NCI-H774 (cell line): ENCODE measurements around the gene PCBP2.

ENCODE experiments used
- DNase-seq: peaks from one replicate; lab custom pipeline; 2025; lab: John Stamatoyannopoulos, UW

Gene PCBP2

DNA sequence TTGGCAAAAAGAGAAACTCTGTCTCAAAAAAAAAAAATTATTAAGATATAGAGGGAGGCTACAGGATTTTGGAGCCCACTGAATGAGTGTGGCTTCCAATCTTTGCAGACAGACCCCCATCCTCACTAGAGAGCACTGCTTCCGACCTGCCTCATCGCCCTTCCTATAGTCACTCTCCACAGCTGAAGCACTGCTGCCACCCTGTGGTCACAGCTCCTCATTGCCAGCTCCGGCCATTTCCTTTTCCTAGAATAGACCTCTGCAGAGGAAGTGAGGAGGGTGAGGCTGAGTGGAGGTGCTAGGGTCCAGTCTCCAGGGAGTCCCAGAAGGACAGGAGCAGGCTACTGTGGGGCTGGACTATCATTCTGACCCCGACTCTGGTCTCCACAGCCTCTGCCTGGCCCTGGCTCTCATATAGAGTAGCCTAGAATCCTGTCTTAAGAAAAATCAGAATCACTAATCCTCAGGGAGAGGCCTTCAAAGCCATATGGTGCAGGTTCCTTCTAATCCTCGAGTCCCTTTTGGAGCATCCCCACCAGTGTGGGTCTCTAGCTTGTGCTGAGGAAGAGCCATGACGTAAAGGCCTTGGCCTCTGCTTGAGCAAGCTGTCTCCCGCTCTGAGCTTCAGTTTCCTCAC, 56.8 kb downstream of the PCBP2 start:
- peak; percentile 80 for DNase-seq

DNA sequence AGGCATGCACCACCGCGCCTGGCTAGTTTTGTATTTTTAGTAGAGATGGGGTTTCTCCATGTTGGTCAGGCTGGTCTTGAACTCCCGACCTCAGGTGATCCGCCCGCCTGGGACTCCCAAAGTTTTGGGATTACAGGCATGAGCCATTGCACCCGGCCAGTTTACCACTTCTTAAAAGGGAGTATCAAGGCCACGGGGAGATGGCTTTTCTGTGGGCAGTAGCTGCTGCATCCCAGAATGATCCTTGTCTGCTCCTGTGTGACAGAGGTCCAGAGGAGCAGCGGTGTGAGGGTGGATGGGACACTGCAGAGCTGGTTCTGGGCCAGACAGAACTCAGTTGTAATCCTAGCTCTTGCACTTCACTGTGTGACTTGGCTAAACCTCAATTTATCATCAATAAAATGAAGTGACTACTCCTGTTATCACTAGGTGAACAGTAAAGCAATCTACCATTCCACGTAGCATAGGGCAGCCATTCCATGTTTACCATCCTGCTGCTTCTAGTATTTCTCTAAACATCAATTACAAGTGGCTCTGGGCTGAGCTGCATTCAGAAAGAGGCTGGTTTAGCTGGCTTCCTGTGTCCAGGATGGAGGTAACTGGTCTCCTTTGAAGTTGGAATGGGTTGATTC, 58.4 kb downstream of the PCBP2 start:
- DNase-seq = no peak

DNA sequence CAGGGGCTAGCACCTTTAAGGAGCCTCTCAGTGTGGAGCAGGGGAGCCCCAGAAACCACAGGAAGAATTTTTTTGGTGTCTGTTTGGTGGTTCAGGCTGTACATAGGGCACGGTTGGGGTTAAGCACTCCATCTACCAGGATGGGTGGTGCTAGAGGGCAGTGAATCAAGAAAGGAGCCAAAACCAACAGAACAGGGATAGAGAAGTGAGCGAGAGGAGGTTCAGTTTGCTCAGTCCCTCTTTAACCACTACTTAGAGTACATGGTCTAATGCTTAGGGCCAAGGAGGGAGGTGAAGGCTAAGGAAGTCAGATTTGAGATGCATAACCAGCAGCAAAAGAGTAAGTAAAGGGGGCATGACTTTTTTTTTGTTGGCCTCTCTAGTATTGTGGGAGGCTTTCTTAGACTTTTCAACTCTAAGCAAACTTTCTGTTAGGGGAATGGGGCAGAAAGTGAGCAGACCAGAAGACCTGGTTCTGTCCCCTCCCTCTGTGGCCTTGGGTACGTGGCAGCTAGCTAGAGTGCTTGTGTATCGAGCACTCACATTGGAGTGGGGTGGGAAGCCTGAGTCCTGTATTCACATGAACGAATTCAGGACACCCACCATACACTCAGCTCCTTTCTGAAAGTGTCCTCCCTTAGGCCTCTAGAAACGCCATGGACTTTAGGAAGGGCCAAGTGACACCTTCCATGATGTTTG, 62.0 kb downstream of the PCBP2 start:
- no peak for DNase-seq

DNA sequence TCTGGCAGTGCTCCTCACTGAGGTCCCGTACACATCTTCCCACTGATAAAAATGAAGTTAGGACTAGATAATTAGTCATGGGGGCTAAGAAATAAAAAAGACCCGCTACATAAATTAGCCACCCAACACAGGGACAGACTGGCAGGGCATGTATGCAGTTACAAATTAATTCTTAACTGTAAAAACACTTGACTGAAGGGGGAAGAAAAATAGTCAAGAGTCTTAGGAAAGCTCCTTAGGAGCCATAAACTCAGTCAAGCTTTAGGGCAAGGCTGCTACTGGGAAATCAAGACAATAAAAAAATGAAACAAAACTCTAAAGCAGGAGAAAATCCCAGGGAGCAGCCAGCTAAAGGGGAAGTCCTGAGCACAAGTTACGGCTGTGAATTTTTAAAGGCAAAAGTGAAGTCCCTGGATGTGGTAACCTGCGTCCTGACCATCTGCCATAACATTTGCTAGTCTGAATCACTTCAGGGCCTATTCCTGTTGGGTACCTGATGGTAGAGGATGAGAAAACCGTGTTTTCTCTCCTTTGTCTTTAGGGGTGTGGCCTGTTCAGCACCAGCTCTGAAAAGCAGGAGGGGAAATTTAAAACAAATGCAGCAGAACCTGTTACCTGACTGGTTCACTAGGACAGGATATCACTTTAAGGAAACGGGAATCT, 62.9 kb downstream of the PCBP2 start:
- no peak for DNase-seq

DNA sequence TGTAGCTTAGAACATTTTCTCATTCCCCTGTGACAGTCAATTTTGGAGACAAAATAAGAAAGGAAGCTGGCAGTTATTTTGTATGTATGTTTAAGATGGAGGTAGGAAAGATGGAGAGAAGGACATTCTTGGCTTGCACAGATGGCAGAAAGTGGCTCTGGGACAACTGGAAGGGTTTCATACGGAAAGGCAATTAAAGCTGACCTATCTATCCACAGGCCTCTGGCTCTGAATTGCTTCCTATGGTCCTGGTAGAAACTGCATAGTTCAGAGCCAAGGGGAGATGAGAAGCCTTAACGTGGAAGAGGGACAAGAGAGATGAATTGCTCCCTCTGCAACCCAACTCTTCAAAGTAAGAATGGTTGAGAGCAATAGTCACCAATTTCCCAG, 63.4 kb downstream of the PCBP2 start:
- no peak for DNase-seq

DNA sequence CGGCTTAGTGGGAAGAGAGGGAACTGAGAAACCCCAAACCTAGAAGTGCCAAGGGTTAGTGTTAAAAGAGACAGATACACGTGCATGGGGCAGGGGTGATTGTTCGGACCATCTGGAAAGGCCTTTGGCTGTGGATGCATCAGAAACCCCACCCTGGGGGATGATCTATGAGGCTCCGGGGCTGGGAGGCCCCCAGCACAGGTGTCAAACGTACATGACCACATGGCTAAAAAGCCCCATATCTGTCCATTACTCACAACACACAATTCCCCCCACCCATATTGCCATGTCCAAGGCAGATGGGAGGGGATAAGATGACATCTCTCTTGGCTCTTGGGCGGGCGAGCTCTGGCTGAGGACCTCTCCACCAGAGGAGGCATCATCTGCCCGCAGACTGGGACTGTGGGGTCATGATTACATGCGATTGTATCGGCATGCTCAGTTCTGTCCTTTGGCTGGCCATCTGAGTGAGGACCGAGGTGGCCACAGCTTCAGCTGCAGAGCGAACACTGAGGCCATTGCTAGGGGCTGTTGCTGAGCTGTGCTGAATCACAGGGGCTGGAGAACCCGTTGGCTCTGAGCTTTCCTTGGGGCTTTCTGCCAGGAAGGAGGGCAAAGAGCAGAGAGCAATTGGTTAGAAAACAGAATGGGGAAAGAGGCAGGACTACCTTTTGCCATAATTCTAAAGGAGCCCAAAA, 65.0 kb downstream of the PCBP2 start:
- DNase-seq = no peak

DNA sequence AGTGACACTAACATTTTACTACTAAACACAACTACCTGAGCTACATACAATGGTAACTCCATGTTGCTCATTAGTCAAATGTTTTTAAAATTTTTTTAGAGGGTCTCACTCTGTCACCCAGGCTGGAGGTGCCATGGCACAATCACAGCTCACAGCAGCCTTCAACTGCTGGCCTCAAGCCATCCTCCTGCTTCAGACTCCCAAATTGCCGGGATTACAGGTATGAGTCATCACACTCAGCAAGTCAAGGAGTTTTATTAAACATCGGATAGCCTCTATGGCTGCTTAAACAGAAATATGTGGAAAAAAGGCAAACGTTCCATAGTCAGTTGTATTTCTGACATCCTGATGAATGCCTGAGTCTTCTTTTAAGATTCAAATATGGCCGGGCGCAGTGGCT, 66.5 kb downstream of the PCBP2 start:
- no peak for DNase-seq

DNA sequence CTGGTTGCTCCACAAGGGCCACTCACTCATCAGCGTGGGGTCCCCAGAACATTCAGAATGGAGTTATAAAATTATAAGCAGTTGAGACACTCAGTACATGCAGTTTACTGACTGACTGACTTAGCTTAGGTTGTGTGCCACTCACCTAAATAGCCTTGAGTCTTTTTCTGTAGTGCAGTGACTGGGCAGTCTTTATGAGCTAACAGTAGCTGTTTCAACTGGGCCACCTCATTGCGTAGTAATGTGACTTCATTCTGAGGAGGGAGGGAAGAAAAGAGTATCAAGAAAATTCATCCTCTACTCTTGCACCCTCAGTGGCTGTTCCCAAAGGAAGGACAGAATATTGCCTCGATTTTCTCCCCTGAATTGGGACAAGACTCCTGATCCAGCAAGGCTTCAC, 71.2 kb downstream of the PCBP2 start:
- no peak for DNase-seq

DNA sequence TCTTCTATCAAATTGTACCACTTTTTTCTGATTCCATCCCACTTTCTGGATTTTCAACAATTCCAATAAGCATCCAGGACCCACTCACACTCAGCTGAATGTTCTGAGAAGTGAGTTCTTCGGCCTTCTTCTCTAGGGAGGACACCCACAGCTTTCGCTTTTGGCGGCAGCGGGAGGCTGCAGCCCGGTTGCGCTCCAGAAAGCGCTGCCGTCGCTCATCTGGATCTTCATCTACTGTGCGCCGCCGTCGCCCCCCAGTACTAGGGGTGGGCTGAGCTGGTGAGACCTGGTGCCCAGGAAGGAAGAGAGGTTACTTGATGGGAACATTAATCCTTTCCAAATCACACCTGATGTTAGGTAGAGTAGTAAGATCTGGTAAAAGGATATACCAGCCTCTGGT, 72.6 kb downstream of the PCBP2 start:
- DNase-seq = no peak

DNA sequence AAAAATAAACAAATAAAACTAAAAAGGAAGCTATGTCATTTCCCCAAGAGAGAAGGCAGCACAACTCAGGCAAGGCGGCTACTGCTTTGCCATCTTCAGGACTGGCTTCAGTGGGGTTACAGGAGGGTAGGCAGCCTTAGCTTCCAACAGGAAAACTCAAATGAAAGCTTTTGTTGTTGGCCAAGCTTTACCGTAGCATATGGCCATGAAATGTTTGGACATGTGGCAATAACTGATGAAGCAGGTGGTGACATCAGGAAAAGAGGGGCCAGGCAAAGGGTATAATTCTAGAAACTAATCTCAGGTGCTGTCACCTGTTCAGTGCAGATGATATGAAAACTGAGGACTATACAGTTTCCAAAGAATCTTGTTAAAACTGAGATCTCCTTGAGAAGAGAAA, 78.2 kb downstream of the PCBP2 start:
- DNase-seq = no peak
